ENCODE data around the gene CMTM5. TPM values are rescaled to one million over a fixed set of nuclear protein-coding genes. Genes with fewer than 3 reads are reported as not detected.
"Not testable (repeated sequence)": the region's sequence is repeated elsewhere in the genome, so short reads cannot be mapped to it uniquely, and the experiment has no call there.

The CMTM5 gene
- total and polyA plus RNA-seq, 7 donors: 1.2 to 4.6 (median 3.1) TPM; not detected in 2

DNA sequence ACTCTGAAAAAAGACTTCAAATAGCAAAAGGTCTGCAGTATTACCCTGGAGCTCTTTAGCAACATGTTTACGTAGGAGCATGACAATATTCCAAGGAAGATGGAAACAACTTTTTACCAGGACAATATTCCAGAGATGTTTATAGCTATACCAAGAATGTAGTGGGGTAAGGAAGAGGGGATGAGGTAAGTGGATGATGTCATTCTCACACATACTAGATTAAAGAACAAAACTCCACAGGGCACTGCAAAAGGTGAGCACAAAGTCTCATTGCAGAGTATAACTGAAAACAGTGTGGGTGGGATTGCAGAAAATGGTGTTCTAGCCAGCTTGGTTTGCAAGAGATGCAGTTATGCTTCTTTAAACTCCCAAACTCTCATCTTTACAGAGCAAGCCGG is 8.4 kb downstream of the CMTM5 start:
- 82 to 86% methylated on average over 2 of the region's 2 CpGs for WGBS, 2 donors
- Histone ChIP-seq H3K9me3 (no peaks in the 10 kb centered on the region), H3K27me3 (no peaks in the 10 kb centered on the region), H3K27ac (no peak overlapping the region), H3K36me3 (no peaks in the 10 kb centered on the region), H3K4me3 (no peak overlapping the region), H3K4me1 (no peaks in the 10 kb centered on the region)
- no peak for DNase-seq
- TF ChIP-seq POLR2AphosphoS5 (IDR thresholded peaks at IDR 0.05): no peak
- TF ChIP-seq POLR2A (IDR thresholded peaks at IDR 0.05): no peak
- TF ChIP-seq, protein P1, sequence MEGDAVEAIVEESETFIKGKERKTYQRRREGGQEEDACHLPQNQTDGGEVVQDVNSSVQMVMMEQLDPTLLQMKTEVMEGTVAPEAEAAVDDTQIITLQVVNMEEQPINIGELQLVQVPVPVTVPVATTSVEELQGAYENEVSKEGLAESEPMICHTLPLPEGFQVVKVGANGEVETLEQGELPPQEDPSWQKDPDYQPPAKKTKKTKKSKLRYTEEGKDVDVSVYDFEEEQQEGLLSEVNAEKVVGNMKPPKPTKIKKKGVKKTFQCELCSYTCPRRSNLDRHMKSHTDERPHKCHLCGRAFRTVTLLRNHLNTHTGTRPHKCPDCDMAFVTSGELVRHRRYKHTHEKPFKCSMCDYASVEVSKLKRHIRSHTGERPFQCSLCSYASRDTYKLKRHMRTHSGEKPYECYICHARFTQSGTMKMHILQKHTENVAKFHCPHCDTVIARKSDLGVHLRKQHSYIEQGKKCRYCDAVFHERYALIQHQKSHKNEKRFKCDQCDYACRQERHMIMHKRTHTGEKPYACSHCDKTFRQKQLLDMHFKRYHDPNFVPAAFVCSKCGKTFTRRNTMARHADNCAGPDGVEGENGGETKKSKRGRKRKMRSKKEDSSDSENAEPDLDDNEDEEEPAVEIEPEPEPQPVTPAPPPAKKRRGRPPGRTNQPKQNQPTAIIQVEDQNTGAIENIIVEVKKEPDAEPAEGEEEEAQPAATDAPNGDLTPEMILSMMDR (IDR thresholded peaks at IDR 0.05): no peak
- TF ChIP-seq EP300 (IDR thresholded peaks at IDR 0.05): no peak
- intact Hi-C loops (cut with DNase I): no loop called here

DNA sequence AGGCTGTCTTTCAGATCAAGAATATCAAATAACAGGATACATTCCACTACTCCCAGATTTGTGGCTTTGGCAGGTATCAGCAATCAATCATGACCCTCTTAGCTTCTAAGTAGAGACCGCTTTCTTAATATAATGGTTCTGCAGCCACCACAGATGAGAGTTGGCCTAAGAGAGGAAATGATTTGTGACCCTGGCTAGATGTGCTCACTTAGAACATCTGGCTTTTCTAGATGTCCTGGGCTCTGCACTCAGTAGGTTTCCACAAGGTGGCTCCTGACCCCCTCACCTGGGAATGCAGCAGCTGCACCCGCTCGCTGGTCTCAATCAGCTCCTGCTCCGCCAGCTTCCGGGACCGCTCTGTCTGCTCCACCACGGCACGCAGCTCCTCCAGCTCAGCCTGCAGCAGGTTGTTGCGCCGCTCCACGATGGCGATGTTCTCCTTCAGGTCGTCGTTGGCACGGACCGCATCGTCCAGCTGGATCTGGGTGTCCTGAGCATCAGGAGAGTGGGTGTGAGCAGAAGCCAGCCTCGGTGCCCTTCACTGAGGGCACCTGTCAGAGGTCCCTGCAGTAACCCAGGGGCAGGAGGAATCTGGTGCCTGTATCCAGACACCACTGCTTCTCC is 8.9 kb downstream of the CMTM5 start:
- 88 to 92% methylated on average over 18 of the region's 18 CpGs for WGBS, 2 donors
- intact Hi-C loops (cut with DNase I): no loop called here
- TF ChIP-seq EP300 (IDR thresholded peaks at IDR 0.05): no peak
- no peak for TF ChIP-seq POLR2A (IDR thresholded peaks at IDR 0.05)
- TF ChIP-seq POLR2AphosphoS5 (IDR thresholded peaks at IDR 0.05): no peak
- TF ChIP-seq, protein P1 (IDR thresholded peaks at IDR 0.05): no peak

DNA sequence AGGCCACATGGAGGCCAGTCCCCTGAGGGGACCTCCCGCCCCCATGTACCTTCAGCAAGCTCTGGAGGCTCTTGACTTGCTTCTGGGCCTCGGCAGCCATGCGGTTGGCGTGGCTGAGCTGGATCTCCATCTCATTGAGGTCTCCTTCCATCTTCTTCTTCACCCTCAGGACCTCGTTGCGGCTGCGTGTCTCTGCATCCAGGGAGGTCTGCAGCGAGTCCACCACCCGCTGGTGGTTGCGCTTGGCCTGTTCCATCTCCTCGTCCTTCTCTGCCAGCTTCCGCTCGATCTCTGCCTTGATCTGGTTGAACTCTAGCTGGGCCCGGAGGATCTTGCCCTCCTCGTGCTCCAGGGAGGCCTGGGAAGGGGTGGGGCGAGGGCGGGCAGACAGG is 9.4 kb downstream of the CMTM5 start:
- H3K27me3 ChIP-seq; H3K4me3 ChIP-seq; H3K27ac ChIP-seq; H3K9me3 ChIP-seq; DNase-seq; H3K36me3 ChIP-seq; intact Hi-C loops (cut with DNase I); H3K4me1 ChIP-seq: not testable (repeated sequence)
- whole genome bisulfite sequencing, 2 donors: 79 to 89% methylated on average over 17 of the region's 17 CpGs

More for the DNA sequence above, 8.9 kb downstream of the CMTM5 start:
- Histone ChIP-seq H3K4me1 (no peaks in the 10 kb centered on the region), H3K9me3 (no peaks in the 10 kb centered on the region), H3K36me3 (no peaks in the 10 kb centered on the region), H3K27me3 (no peaks in the 10 kb centered on the region), H3K27ac (no peak overlapping the region), H3K4me3 (no peak overlapping the region)
- DNase-seq: no peak

DNA sequence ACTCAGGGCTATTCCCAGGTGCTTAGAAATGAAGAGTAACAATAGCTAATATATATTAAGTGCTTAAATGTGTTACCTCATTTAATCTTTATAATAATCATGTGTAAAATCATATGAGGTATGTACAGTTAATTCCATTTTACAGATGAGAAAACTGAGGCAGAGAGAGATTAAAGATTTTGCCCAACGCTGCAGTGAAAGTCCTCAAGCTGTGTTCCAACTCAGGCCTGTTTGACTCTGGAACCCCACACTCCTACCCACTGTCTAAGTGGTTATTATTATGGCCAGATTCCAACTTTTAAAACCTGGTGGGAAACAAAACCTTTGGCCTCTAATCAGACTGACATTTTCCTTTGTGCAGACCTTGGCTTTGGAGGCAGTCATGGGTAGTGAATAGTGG is 10.2 kb downstream of the CMTM5 start:
- intact Hi-C loops (cut with DNase I): no loop called here
- no peak overlapping the region for H3K27ac ChIP-seq
- WGBS, 2 donors: 91 to 98% methylated on average over 1 of the region's 1 CpG
- no peaks in the 10 kb centered on the region for H3K4me1 ChIP-seq
- no peaks in the 10 kb centered on the region for H3K27me3 ChIP-seq
- no peak overlapping the region for H3K4me3 ChIP-seq
- no peaks in the 10 kb centered on the region for H3K36me3 ChIP-seq
- no peak for DNase-seq
- TF ChIP-seq EP300 (IDR thresholded peaks at IDR 0.05) (no peak), POLR2A (IDR thresholded peaks at IDR 0.05) (no peak)
- no peaks in the 10 kb centered on the region for H3K9me3 ChIP-seq

DNA sequence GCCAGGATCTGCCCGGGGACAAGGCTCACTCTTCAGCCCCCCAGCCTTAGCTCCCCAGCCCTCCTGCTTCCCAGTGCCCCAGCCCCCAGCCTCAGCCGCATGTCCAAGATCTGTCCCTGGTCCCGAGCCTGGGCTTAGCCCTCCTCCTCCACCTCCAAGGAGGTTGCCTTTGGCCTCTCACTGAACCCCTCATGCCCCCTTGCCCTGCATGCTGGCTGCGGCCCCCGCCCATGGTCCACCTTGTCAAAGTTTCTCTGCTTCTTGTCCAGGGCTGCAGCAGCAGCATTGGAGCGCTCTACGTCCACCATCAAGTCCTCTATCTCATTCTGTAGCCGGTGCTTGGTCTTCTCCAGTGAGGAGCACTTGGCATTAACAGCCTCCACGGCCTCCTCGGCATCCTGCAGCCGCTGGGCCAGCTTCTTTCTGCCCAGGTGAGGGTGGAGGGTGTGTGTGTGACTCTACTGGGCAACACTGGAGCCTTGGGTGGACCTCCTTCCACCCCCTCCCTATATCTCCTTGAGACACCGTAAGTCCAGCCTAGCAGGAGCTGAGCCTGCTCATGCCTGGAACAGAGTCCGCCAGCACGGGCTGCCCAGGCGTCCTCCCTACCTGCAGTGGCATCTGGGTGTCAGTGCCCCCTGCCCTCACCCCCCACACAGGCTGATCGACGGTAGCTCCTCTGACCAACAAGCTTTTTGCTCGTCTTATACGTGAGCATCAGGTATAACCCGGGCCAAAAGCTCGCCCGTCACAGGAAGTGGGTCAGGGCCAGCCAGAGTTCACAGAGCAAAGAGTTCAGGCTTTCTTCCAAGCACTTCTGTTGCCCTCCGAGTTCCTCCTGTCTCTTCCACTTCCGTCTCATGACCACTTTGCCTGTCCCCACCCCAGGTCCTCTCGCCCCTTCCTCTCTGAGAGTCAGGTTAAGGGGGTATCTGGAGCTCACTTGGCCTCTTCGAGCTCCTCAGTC is 11.4 kb downstream of the CMTM5 start:
- H3K4me3 ChIP-seq: no peak overlapping the region
- TF ChIP-seq POLR2A (IDR thresholded peaks at IDR 0.05): no peak
- intact Hi-C loops (cut with DNase I): no loop called here
- no peaks in the 10 kb centered on the region for H3K4me1 ChIP-seq
- no peak overlapping the region for H3K27ac ChIP-seq
- DNase-seq: no peak
- WGBS, 2 donors: 79 to 85% methylated on average over 26 of the region's 26 CpGs
- H3K36me3 ChIP-seq: no peaks in the 10 kb centered on the region
- H3K9me3 ChIP-seq: no peaks in the 10 kb centered on the region
- H3K27me3 ChIP-seq: no peaks in the 10 kb centered on the region

DNA sequence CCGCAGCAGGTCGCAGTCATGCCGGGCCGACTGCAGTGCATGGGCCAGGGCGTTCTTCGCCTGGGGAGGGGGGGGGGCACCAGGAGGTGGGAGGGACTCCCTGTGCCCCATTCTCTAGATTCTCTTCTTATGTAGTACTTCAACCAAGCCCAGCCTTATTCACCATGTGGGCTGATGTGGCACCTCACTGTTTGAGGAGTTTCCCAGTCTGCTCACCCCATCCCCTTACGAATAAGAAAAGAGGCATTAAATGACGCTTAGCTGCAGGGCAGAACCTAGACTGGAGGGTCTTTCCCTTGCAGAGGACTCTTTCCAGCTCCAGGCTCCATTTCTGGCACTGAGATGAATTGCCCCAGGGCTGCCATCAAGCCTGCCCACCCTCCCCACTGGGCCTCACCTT is 12.2 kb downstream of the CMTM5 start:
- no peak for DNase-seq
- no peak overlapping the region for H3K27ac ChIP-seq
- H3K9me3 ChIP-seq: no peaks in the 10 kb centered on the region
- H3K27me3 ChIP-seq: no peaks in the 10 kb centered on the region
- no peak overlapping the region for H3K4me3 ChIP-seq
- no peaks in the 10 kb centered on the region for H3K4me1 ChIP-seq
- WGBS, 2 donors: 90 to 93% methylated on average over 8 of the region's 8 CpGs
- TF ChIP-seq, protein P1 (IDR thresholded peaks at IDR 0.05): no peak
- TF ChIP-seq EP300 (IDR thresholded peaks at IDR 0.05): no peak
- no peak for TF ChIP-seq POLR2A (IDR thresholded peaks at IDR 0.05)
- TF ChIP-seq POLR2AphosphoS5 (IDR thresholded peaks at IDR 0.05): no peak
- no peaks in the 10 kb centered on the region for H3K36me3 ChIP-seq
- intact Hi-C loops (cut with DNase I): no loop called here
